22Rv1 (cell line): ENCODE data around the gene ZNHIT6.

Experiments
- CTCF ChIP-seq: fragments of 450-650 bp; IDR thresholded peaks from 2 replicates; pipeline ENCODE4 v1.5.1; 2017; ENCODE audit warnings: mild to moderate bottlenecking
- ZFX ChIP-seq: fragments of 450-650 bp; IDR thresholded peaks from 2 replicates; pipeline ENCODE4 v1.6.1; 2017; ENCODE audit warnings: antibody characterized with exemption, borderline replicate concordance

- no peak for TF ChIP-seq CTCF
- TF ChIP-seq ZFX: no peak
These were observed 2.3 kb downstream of the ZNHIT6 start for GRCh38 chr1:85705940-85706339.
